RCC 7860 (cell line): Measurements from ENCODE around the gene TCF4.

Experiments used
- DNase-seq: peaks from one replicate; pipeline ENCODE4 v3.0.0-alpha.2; 2015; ENCODE audit warnings: low spot score
- FAIRE-seq: peaks from 2 replicates; lab custom pipeline; 2012; peaks lifted over from hg19 to GRCh38; lab: Jason Lieb, UNC

TCF4 gene

DNA sequence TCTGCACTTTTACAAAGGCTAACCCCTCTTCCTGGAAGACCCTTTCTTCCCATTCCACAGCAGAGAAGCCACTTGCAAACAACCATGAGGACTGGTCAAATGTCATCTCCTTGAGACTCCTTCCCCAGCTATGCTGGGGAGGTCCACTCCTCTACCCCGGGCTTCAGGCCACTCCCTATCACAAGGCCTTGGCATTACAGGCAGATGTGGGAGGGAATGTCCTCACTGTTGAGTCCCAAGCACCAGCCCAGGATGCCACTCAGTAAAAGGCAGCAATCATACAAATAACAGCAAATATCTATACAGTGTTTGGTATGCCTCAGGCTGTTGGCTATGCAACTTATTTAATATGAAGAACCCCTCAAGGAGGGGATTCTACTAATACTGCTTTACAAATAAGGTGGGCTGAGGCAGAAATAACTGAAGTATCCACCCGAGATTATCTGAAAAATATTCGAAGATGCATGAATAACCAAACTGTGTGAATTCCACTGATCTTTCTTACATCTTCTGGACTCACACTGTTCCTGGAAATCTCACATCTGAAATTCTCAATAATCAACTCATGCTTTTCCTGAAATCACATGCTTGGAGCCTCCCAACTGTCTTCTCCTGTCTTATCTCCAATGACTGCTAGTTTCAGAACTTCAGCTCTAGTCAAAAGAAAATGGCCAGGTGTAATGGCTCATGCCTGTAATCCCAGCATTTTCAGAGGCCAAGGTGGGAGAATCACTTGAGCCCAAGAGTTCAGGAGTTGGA is 226.3 kb downstream of the TCF4 start:
- FAIRE-seq (no peak), DNase-seq (no peak)

DNA sequence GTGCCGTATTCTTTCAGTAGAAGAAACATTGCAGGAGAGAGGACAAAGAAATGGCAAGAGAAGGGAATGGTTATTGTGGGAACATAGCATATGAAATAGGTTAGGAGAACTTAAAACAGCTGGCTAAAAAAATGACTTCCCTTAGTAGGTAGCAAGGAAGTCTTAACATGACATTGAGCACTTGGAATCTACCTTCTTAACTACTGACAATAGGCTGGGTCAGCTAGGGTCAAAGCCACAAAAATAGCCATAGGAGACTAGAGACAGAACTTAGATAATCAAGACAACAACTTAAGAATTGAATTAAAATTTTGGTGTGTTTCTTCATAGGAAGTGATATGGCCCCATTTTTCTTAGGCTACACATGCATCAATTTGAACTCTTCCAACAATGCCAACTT is 227.9 kb downstream of the TCF4 start:
- DNase-seq (no peak), FAIRE-seq (no peak)

DNA sequence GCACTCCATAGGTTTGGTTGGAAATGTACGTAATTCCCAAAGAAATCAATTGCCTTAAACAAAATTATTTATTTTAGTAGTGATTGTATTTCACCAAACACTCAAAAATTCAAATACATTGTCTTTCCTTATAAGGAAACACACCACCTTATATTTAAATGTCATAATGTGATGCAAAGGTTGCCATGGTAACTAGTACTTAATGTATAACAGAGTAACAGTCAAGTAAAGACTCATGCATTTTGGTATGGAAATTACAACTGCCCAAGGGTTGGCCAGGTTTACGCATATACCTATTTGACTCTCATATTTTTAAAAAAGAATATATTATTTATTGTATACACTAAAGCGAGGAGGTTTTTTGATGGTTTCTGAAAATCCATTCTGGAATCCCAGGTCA is 231.2 kb downstream of the TCF4 start:
- no peak for DNase-seq
- no peak for FAIRE-seq

DNA sequence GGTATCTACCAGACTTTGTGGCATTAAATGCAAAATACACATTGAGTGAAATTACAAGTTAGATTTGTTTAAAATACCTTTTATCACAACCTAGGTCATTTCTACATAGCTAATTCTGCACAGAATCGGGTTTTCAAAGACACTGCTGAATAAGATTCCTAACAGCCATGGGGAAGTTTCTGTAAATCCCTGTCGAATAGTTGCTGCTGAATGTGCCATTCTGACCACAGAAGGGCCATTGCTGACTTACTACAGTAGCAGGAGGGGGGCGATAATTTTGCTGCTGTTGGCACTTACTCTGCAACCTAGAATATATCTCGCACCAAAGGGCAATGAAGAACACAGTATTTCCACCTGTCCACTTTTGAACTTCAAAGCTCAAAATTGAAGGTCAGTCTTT is 232.8 kb downstream of the TCF4 start:
- DNase-seq = no peak
- no peak for FAIRE-seq

DNA sequence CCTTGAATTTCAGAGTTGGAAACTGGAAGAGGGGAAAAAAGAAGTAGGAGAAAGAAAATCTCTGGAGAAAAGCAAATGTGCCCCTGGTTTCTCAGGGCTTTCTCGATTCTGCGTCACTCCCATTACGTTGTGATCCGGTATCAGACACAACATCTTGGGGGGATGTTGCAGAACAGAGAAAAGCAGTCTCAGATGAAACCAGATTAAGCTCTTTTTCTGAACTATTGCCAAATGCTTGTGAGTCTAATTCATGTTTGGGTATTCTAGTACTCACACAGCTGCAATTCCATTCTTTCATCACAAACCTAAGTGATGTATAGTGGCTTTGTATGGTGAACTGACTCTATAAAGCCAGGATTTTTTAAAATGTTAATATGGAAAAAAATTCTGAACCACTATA is 233.2 kb downstream of the TCF4 start:
- DNase-seq (no peak), FAIRE-seq (no peak)

DNA sequence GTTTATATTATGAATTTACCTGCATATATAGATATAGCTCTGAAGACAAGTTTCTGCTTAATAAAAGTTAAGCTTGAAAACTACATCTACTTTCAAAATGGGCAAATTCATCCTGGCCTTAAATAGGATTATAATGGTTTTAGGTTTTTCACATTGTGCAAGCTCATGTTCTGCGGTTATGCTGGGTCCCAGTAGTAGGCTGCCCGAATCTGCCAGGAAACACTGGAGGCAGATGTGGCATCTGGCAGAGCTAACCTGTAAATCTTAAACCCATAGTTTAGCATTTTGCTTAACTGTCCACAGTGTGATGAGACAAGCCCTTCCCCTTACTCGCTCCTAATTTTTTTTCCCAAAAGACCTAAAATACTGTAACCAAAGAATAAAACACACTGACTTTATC is 234.2 kb downstream of the TCF4 start:
- FAIRE-seq (no peak), DNase-seq (no peak)

DNA sequence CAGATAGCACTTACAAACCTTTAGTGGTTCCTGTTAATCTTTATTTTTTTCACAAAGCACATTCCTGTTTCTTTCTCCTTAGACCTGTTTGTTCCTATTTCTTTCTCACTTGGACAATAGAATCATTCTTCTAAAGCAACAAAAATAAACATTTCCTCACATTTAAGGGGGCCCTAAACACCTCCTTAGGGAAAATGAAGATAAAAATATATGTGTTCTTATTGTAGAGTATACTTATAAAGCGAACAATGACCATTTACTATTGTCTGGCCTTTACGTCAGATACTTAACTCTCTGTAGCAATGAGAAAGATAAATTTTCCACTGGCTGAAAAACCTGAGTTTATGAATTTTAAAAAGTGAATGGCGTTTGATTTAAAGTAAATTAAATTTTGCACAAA is 234.6 kb downstream of the TCF4 start:
- no peak for DNase-seq
- no peak for FAIRE-seq

DNA sequence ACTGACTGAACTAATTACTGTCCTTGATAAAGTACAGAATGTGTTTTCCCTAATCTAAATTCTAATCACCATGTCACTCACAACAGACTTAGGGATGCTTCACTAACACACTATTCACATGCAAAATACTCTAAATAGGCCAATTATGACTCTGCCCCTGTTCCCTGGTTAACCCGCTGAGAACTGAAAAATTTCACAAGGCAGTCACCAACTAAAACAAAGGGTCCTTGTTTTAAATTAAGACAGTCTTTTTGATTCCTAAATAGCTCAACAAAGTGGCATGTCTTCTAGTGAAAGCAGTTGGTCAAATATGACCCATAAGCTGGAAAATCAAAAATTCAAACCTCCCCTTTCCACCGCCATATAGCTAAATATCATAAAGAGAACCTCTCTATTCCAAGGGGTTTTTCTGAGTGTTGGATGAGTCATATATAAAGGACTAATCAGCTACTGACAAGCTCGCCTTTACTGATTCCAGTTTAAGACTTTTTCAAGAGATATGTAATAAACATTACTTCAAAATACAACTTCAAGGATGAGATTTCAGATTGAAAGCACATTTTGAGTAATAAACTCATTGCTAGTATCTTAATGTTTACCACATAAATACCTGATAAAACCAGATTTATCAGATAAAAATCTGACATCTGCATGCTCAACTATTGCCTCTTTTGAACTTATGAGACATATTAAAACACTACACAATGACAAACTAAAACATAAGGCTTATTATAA is 235.8 kb downstream of the TCF4 start:
- DNase-seq (no peak), FAIRE-seq (no peak)

DNA sequence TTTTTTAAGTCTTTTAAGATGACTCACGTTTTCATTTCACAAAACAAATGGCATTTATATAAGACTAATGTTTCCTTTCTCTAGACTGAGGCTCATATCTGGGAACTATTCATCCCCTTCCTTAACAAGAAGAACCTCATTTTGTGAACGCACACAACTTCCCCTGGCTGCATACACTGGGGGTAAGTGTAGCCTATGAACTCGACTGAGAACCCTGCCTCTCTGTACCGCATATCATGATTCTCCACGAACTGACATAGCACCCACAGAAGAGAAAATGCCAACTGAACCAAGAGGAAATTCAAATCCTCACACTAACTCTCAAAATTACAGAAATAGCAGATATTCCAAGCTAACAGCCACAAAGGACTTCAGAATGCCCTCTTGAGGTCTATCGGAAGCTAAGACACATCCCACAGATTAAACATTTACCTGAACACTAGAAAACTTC is 236.7 kb downstream of the TCF4 start:
- FAIRE-seq (no peak), DNase-seq (no peak)

DNA sequence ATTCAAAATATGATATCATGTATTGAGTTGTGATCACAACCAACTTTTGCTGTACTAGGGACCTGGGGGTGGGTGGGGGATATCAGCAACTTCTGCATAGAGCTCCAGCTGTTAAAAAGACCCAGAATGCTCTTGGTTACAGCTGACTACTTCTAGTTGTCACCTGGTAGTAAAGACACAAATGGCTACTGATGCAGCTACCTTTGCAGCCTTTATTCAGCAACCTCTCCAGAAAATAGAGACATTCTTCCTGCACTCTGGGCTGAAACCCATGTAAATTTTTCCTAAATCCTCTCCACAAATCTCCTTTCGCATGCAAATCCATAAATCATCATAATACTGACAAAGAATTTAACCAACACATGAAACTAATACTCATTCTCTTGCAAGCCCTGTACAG is 238.3 kb downstream of the TCF4 start:
- no peak for DNase-seq
- no peak for FAIRE-seq

DNA sequence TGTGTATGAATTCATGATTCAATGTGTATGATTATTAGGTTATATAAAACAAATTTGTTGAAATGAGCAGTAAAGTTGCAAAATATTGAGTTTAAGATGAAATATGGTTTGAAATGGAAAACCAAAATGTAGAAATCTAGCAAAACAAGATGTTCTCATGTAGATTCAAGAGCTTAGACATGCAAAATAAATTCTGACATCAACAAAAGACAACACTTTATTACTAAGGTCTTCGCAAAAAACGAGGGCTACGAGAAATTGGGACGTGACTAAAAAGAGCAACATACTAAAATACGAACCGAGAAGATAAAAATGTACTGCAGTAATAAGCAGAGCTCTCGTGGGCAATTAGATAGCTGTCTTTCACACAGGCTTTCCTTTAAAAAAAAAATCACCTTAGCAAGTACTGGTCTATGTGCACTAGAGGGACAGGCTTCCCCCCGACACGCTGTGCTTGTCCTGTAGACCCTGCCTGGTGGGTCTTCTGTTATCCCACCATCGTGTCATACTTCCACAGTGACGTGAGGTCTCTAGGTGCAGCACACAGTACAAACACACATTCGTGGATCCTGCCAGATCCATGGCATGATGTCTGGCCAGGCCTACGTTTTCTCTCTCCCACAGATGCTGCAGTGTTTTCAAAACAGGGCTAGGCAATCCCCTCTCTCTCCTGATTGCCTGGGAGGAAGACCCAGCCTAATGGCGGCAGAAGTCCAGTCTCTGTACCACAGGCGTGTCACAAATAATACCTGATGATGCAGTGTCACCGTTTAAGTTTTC is 240.8 kb downstream of the TCF4 start:
- DNase-seq (no peak), FAIRE-seq (no peak)

DNA sequence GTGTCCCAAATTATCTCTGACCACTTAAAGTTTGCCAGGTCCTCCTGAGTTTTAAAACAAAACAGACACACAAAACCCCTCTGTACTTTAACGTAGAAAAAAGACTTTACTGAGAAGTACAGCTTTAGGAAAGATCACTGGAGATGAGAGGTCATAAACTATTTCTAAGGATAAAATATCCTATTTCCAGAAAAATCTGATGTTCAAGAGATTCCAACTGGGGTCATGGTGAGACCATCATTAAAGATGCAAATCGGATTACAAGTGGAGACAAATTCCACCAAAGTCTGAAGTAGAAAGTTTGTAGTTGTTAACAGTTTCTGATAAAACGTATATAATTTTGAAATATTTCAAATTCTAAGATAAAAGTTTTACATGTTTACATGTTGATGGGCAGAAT is 241.6 kb downstream of the TCF4 start:
- DNase-seq (no peak), FAIRE-seq (no peak)

DNA sequence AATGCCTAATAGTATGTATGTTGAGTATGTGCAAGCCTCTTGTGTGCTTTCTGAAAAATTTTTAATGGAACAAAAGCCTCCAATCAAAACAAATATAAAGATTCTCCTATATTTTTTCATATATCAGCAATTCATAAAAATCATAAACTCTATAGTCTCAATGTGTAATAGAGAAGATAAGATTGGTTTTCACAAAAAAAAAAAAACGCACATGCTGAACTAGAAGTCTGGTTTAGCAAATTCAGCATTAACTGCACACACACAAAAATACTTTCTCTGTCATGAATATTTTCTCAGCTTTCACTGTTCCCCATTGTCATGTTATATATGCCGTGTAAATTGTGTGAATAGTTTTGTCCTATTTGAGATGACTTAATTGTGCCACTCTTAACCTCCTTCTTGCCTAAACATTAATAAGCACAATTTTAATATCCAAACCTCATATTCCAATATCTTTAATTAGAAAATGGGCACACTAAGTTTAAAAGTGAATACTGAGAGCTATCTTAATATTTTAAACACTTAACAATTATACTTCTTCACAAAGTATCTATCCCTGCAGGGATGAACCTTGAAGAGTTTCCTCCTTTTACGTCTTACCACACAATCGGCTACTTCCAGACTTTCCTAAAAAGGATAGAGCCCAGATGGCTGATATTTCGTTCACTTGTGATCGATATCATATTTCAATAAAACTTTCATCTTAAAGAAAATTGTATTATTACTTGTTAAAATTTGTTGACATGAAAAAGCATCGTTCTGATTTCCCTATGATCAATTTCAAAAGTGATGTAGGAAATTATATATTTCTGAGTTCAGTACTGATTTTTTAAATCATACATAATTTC is 242.7 kb downstream of the TCF4 start:
- no peak for DNase-seq
- no peak for FAIRE-seq

DNA sequence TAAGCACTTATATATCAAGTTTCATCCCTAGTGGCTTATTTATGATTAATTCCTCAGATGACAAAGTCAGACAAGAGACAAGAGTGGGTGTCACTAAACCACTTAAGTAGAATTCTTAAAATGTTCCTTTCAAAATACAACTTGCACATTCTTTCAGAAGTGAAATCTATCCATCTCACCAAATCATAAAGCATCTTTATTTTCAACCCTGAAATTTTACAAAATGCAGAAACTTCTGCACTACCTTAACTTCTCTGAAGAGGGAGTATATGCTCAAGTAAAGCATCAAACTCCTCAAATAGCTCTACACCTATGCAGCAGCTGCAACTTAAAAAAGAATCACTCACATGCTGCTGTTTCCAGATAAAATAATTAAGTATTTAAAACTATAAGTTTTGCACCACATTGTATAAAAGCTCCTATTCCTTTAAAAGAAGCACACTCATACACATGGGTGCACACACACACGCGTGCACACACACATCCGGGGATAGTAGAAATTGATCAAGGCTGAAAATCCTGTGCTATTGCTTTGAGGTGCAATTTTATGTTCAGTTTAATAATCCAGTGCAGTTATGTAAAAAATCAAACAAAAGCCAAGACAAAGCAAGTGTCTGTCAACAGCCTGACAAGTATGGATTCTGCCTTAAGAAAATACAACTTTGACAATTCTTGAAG is 244.5 kb downstream of the TCF4 start:
- FAIRE-seq = peak; percentile 20
- DNase-seq = no peak

DNA sequence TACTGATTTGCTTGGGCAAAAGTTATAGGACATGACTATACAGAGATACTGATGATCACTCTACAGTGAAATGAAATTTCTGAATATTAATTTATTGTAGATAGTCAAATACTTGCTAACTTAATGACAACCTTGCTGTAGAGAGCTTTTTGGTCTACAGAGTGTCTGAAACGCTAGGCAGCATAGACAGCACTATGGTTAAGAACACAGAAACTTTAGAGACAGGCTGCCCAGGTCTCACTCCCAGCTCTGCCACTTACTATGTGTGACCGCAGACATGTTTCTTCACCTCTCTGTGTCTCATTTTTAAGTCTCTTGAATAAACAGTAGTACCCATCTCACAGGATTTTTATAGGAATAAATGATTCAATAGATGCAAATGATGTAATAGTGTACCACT is 247.0 kb downstream of the TCF4 start:
- FAIRE-seq = no peak

DNA sequence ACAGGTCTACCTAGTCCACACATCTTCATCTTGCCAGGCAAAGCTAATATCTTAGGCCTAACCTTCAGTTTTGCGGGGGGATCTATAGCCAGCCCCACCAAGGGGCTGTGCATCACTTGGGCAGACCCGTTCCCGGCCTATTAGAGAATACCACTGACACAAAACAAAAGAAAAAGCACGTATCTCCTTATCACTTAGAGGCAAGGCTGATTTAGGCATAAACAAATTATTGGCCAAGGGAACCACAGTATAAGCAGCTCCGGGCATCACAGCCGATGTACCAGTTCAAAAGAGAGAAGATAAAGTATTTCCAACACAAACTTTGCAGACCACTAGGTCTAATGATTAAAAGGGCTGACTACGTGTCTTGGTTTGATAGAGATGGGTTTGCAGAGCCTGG is 248.0 kb downstream of the TCF4 start:
- no peak for DNase-seq
- FAIRE-seq = no peak

More for the DNA sequence above, 247.0 kb downstream of the TCF4 start:
- DNase-seq = no peak

DNA sequence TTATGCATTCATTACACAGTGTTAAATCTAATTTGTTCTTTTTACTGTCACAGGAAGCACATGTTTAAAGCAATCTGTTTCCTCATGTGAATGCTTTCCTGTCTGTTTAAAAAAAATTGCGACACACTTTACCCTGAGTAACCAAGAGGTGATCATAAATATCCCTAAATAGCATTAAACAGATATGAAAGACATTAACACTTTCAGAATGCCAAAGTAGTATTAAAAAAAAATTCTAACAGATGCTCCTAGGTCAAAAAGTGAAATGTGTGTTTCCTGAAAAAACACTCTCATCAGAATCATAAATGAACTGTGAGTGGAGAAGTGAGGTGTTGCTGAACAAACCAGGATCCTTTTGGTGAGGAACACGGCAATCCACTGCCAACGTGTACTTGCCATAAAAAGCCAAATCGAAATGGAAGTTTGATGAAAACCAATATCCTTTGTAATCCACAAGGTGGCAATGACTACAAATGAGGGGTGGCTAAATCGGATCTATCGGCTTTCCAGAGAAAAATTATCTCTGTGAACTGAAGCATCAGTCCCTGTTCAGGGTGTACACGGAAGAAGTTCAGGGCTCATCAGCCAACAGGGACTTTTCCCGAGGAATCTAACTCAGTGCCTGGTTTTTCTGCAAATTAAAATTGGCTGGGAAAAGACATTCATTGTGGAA is 248.9 kb downstream of the TCF4 start:
- FAIRE-seq = no peak
- no peak for DNase-seq

DNA sequence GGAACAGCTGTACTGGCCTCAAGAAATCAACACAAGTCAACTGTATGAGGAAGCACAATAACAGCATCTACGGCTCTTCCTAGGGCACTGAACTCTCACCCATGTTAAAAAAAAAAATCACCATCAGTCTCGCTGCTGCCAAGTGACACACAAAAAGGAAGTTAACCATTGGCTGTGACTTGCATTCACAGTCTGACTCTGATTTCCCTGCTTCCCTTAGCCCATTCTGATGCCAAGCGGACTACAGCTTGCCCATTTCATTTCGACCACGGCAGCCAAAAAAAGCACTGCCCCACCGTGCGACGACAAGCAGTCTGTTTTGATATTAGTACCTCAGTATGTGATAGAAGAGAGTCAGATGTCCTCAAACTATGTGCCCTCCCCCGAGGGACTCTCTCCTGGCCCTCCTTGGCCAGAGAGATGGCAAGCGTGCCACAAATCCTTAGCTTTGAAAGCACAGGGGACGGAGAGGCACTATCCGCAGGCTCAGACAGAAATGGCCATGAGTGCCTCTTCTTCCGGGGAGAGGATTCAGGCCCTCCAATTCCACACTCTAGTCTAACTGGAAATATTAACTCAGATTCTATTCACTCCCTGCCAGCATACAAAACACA is 250.0 kb downstream of the TCF4 start:
- FAIRE-seq (no peak), DNase-seq (no peak)

DNA sequence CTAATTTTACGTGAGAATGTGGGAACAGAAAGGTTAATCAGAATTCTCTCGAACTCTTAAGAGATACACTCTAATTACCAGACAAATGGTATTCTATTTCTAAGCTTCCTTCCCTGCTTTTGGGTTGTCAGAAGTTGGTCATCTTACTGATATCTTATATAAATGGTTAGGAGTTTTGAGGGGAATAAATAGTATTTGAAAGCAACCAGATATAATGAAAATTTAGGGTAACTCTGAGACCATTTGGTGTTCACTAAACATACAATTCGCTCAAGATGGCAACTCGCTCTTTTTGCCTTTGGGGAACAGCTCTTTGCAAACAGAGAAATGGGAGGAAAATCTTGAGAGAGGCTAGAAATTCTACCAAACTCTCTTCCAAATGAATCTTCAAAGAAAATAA is 250.9 kb downstream of the TCF4 start:
- DNase-seq (no peak), FAIRE-seq (no peak)
